SK-N-MC (cell line): ENCODE measurements around the gene PKN3.
A peak's percentile ranks its signal among the peaks of the same experiment; 100 is the strongest.
"Not testable (repeated sequence)": the region's sequence is repeated elsewhere in the genome, so short reads cannot be mapped to it uniquely, and the experiment has no call there.

Experiments
- DNase-seq: peaks from one replicate; pipeline ENCODE4 v3.0.0-alpha.2; 2011; ENCODE audit warnings: low read depth, low spot score
- H3K27ac ChIP-seq: fragments of 200-600 bp; sonication (generic); 2 replicates; pipeline ENCODE4 v1.5.1; 2016; ENCODE audit warnings: mixed run types
- H3K36me3 ChIP-seq: fragments of 200-600 bp; sonication (generic); 2 replicates; pipeline ENCODE4 v1.6.1; 2017; ENCODE audit warnings: antibody characterized with exemption, low read length, mixed read lengths; ENCODE audit not compliant: insufficient read depth
- H3K4me3 ChIP-seq: fragments of 200-600 bp; sonication (generic); 2 replicates; pipeline ENCODE4 v1.5.1; 2016
- H3K9ac ChIP-seq: fragments of 200-600 bp; sonication (generic); 2 replicates; pipeline ENCODE4 v1.8.0; 2017; ENCODE audit warnings: mixed run types, mixed read lengths; ENCODE audit not compliant: insufficient read length
- H3K9me3 ChIP-seq: fragments of 200-600 bp; sonication (generic); 2 replicates; pipeline ENCODE4 v1.6.1; 2017; ENCODE audit warnings: low read depth, mild to moderate bottlenecking, antibody characterized with exemption, low read length, moderate library complexity, mixed read lengths
- EZH2 ChIP-seq: fragments of 200-600 bp; sonication (generic); IDR thresholded peaks from one replicate; pipeline ENCODE4 v1.6.1; 2017; ENCODE audit warnings: antibody characterized with exemption
- FOXP2 ChIP-seq: optimal IDR thresholded peaks from 2 replicates; pipeline ENCODE3; 2011; ENCODE audit warnings: mild to moderate bottlenecking, moderate library complexity; ENCODE audit not compliant: insufficient read depth; ENCODE audit errors: extremely low read length, control extremely low read depth
- POLR2AphosphoS5 ChIP-seq: IDR thresholded peaks from 2 replicates; pipeline ENCODE4 v1.6.1; 2012; ENCODE audit warnings: mild to moderate bottlenecking, low read depth, low read length, borderline replicate concordance

PKN3 gene

DNA sequence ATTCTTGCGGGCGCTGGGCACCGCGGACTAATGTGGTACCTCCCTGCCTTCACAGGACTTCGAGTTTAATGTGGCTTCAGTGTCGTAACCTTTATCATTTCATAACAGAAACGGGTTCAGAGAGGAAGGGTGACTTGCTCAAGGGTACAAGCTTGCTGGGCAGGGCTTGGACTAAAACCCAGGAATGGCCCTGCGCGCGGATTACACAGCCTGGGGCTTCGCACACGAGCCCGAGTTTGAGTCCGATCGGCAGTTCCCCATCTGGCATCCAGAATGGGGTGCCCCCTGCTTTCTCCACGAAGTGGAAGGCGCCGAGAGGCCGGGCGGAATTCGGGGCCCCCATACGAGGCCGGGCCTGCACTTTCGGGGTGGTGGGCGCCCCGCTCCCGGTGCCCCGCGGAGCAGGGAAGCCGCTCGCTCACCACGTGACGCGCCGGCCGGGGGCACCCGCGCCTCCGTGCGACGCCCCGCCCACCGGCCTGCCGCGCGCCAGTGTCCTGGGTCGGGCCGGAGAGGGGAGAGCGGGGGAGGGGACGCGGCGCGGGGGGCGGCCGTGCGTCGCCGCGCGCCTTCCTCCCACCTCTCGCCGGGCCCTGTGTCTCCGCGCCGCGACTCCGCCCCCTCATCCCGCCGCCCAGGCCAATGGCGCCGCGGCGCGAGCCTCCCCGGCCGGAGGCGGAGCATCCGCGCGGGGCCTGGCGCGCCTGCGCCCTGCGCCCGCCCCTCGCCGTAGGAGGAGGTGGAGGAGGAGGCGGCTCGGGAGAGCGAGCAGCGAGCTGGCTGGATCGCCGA lies 13.6 kb upstream of the PKN3 start, which contains the start of gene SET:
TSS of gene SET (plus strand) at position 722 of the 792 bp plus-strand sequence. CDS start 361 bp downstream, outside the sequence.
- H3K9me3 ChIP-seq, result no peaks in the 10 kb centered on the region
- H3K36me3 ChIP-seq, result peaks cover 35% of the 10 kb centered on the region
- DNase-seq, result no peak
- peak within 1 kb of the TSS; percentile 91 for H3K4me3 ChIP-seq
- peak within 1 kb of the TSS; percentile 92 for H3K9ac ChIP-seq
- peak within 1 kb of the TSS; percentile 96 for H3K27ac ChIP-seq
- TF ChIP-seq POLR2AphosphoS5 (peak; percentile 32; the same call in 1 of the 2 replicates), EZH2 (no peak)

DNA sequence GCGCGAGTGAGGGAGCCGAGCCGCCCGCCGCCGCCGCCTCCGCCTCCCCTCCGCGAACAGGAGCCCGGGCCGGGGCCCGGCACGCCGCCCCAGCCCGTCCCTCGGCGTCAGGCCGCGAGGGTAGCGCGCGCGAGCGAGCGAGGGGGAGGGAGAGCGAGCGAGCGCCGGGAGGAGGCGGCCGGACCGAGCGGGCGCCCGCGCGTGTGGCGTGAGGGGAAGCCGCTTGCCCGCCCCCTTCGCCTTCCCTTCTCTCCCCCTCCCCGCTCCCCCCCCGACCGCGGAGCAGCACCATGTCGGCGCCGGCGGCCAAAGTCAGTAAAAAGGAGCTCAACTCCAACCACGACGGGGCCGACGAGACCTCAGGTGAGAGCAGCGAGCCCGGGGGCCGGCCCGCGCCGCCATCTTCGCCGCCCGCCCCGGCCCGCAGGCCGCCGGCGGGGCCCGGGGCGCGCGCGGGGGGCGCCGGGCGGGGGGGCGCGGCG lies 13.0 kb upstream of the PKN3 start:
- DNase-seq, result no peak
- H3K36me3 ChIP-seq, result peaks cover 41% of the 10 kb centered on the region
- TF ChIP-seq FOXP2 (no peak), EZH2 (no peak), POLR2AphosphoS5 (no peak; the same call in 1 of the 2 replicates)
- peak overlapping the region; percentile 92 for H3K9ac ChIP-seq
- peak overlapping the region; percentile 90 for H3K27ac ChIP-seq
- H3K9me3 ChIP-seq, result no peaks in the 10 kb centered on the region
- peak overlapping the region; percentile 80 for H3K4me3 ChIP-seq

DNA sequence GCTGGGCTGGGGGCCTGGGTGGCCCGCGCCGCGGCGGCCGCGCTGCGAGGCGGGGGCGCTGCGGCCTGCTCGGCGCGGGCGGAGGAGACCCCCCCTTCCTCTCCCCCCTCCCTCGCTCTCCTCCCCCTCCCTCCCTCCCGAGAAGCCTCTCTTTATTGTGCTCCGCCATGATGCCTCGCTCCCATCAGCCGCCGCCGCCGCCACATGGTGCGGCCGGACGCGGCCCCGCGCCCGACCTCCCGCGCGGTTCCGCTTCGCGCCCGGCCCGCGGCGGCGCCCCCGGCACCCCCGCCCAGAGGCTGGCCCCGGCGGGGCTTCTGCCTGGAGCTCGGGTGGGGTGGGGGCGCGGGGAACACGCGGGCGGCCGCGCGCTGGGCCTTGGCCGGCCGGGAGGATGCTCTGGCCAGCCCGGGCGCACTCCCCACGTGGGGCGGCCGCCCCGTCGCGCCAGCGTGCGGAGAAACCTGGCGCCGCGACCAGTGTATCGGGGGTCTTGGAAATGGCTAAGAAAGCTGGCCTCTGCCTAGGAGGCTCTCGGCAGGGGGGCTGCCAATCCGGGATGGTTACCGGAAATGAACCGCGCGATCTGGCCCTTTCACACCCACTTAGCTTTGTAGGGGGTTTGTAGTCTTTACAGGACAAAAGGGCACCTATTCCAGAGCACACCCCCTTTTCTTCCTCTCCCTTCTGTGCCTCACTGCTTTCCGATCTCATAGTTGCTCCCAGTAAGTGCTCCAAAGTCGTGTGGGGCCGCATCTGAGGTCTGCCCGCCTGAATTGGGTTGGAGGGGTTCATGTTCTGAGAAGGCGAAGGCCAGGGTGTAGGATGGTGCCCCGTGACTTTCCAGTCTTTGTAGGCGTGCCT lies 12.3 kb upstream of the PKN3 start:
- H3K9ac ChIP-seq, result peak overlapping the region; percentile 92
- TF ChIP-seq FOXP2, result no peak
- TF ChIP-seq EZH2, result no peak
- TF ChIP-seq POLR2AphosphoS5, result no peak
- H3K36me3 ChIP-seq, result peaks cover 46% of the 10 kb centered on the region
- no peak for DNase-seq
- H3K4me3 ChIP-seq, result peak overlapping the region; percentile 91
- H3K9me3 ChIP-seq, result no peaks in the 10 kb centered on the region
- H3K27ac ChIP-seq, result peak overlapping the region; percentile 72

DNA sequence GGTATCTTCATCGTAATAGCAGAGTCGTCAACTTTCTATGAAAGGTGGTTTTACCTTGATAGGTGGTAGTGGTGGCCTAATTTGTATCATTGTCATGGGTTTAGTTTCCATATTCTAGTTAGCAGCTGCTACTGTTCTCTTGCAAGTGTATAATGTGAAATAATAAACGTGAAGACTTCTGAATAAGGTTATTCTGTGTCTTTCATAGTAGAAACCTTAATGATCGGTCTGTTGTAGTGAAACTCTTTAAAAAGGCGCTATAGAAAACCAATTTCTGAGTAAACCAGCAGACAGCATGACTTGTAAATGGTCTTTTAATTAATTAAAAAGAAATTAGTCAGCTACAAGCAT lies 11.6 kb upstream of the PKN3 start:
- no peak for TF ChIP-seq EZH2
- TF ChIP-seq POLR2AphosphoS5, result no peak; the same call in 1 of the 2 replicates
- no peak for TF ChIP-seq FOXP2
- peak overlapping the region; percentile 91 for H3K4me3 ChIP-seq
- H3K36me3 ChIP-seq, result peaks cover 50% of the 10 kb centered on the region
- no peak for DNase-seq
- H3K27ac ChIP-seq, result peak overlapping the region; percentile 72
- no peaks in the 10 kb centered on the region for H3K9me3 ChIP-seq
- H3K9ac ChIP-seq, result peak overlapping the region; percentile 92

DNA sequence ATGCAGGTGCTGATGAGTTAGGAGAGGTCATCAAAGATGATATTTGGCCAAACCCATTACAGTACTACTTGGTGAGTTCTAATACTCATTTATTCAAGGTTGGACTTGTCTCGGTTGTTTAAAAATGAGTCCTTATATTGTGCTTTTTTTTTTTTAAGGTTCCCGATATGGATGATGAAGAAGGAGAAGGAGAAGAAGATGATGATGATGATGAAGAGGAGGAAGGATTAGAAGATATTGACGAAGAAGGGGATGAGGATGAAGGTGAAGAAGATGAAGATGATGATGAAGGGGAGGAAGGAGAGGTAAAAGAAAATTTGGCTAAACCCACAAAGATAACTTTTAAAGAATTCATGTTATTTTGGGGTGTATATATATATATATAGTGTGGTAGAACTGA lies 8.6 kb upstream of the PKN3 start:
- not testable (repeated sequence) for H3K4me3 ChIP-seq, H3K9ac ChIP-seq, H3K9me3 ChIP-seq, DNase-seq, H3K27ac ChIP-seq
- H3K36me3 ChIP-seq, result peaks cover 70% of the 10 kb centered on the region

DNA sequence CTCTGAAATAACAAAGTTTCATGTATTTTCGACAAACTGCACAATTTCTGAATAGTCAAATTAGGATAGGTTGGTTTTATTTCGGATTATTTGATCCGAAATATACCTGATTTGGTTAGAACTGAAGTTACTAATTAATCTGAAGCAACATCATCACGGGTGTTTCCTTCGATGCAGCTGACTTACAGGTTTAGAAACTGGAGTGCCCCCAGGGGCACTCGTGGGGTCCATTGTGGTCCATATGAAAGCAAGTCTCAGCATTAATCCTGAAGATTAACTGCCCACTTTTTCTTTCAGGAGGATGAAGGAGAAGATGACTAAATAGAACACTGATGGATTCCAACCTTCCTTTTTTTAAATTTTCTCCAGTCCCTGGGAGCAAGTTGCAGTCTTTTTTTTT lies 8.0 kb upstream of the PKN3 start:
- peak overlapping the region; percentile 15 for H3K27ac ChIP-seq
- no peak for DNase-seq
- H3K36me3 ChIP-seq, result peaks cover 70% of the 10 kb centered on the region
- H3K9ac ChIP-seq, result no peak overlapping the region
- H3K4me3 ChIP-seq, result no peak overlapping the region
- TF ChIP-seq FOXP2, result no peak
- TF ChIP-seq POLR2AphosphoS5, result no peak
- no peak for TF ChIP-seq EZH2
- no peaks in the 10 kb centered on the region for H3K9me3 ChIP-seq

DNA sequence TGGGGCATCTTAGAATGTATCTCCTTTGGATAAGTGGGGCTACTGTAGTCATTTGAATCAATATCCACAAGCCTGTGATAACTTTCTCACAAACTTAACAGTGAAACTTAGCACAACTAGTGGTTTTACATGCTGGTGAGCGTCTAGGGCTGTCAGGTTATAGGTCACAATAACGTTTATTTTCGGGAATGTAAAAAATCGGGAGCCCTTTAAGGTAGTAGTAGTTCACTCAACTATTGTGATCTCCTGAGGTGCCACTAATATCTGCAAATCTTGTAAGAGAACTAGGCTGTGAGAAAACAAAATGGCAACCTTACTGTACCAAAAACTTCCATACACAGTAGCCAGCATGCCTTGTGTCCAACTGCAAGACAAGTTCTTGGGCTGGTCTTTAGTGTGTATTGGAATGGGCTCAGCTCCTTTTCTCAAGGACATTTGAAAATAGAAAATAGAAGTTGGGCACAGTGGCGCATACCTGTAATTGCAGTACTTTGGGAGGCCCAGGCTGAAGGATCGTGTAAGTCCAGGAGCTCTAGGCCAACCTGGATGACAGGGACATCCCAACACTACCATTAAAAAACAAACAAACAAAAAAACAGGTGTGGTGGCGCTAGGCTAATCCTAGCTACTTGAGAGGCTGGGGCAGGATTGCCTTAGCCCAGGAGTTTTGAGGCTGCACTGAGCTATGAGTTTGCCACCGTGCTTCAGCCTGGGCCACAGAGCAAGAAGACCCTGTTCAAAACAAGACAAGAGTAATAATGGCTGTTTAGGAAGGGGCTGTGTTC lies 5.2 kb upstream of the PKN3 start:
- H3K4me3 ChIP-seq, result no peak overlapping the region
- no peak overlapping the region for H3K9ac ChIP-seq
- DNase-seq, result no peak
- TF ChIP-seq POLR2AphosphoS5, result peak; percentile 54; the same call in 1 of the 2 replicates
- no peak for TF ChIP-seq FOXP2
- H3K36me3 ChIP-seq, result peaks cover 50% of the 10 kb centered on the region
- H3K27ac ChIP-seq, result peak overlapping the region; percentile 63
- H3K9me3 ChIP-seq, result no peaks in the 10 kb centered on the region

DNA sequence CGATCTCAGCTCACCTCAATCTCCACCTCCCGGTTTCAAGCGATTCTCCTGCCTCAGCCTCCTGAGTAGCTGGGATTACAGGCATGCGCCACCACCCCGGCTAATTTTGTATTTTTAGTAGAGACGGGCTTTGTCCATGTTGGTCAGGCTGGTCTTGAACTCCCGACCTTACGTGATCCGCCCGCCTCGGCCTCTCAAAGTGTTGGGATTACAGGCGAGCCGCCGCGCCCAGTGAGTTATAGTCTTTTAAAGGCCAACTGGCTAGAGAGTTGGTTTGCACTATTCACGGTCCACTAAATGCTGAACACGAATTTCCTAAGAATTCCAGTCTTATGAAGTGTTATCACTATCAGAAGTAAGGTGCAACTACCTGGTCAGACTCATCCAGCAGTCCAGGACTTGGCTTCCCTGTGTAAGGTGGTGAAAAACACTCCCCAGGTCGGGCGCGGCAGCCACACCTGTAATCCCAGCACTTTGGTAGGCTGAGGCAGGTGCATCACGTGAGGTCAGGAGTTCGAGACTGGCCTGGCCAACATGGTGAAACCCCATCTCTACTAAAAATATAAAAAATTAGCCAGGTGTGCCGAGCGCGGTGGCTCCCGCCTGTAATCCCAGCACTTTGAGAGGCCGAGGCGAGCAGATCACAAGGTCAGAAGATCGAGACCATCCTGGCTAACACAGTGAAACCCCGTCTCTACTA lies 3.1 kb upstream of the PKN3 start:
- DNase-seq, H3K27ac ChIP-seq: not testable (repeated sequence)
- peaks cover 29% of the 10 kb centered on the region for H3K36me3 ChIP-seq

More for the DNA sequence above, 3.1 kb upstream of the PKN3 start:
- H3K9me3 ChIP-seq, H3K4me3 ChIP-seq, H3K9ac ChIP-seq: not testable (repeated sequence)
